GM19239 (cell line): ENCODE results near the gene ATG3.
"Not testable (repeated sequence)": the region's sequence is repeated elsewhere in the genome, so short reads cannot be mapped to it uniquely, and the experiment has no call there.

Experiments used
- DNase-seq: peaks from one replicate; pipeline ENCODE4 v3.0.0; 2011; ENCODE audit warnings: low spot score; ENCODE audit not compliant: insufficient read length
- FAIRE-seq: peaks from 2 replicates; lab custom pipeline; 2011; peaks lifted over from hg19 to GRCh38; lab: Jason Lieb, UNC

ATG3 gene

GRCh38 chr3:112504123-112504522 is 57.6 kb downstream of the ATG3 start:
- FAIRE-seq: peak; percentile 84

DNA sequence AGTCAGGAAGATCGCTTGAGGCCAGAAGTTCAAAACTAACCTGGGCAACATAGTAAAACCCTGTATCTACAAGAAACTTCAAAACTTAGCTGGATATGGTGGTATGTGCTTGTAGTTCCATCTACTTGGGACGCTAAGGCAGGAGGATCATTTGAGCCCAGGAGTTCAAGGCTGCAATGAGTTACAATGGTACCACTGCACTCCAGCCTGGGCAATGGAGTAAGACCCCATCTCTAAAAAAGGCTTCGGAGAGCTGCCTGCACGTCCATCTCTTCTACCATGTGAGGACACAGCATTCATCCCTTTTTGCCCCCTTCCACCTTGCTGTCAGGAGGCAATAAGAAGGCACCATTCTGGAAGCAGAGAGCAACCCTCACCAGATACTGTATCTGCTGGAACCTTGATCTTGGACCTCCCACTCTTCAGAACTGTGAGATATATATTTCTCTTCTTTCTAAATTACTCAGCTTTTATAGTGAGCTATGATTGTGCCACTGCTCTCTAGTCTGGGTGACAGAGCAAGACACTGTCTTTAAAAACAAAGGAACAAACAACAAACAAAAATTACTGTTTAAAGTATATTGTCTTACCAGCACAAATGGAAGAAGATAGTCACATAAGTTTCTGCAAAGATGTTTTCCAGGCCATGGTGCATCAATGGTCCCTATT is 58.3 kb downstream of the ATG3 start:
- DNase-seq (no peak), FAIRE-seq (peak; percentile 74)

More at GRCh38 chr3:112504123-112504522, 57.6 kb downstream of the ATG3 start:
- no peak for DNase-seq

- FAIRE-seq (no peak), DNase-seq (no peak)
Observed at GRCh38 chr3:112500621-112501020, 61.1 kb downstream of the ATG3 start.

DNA sequence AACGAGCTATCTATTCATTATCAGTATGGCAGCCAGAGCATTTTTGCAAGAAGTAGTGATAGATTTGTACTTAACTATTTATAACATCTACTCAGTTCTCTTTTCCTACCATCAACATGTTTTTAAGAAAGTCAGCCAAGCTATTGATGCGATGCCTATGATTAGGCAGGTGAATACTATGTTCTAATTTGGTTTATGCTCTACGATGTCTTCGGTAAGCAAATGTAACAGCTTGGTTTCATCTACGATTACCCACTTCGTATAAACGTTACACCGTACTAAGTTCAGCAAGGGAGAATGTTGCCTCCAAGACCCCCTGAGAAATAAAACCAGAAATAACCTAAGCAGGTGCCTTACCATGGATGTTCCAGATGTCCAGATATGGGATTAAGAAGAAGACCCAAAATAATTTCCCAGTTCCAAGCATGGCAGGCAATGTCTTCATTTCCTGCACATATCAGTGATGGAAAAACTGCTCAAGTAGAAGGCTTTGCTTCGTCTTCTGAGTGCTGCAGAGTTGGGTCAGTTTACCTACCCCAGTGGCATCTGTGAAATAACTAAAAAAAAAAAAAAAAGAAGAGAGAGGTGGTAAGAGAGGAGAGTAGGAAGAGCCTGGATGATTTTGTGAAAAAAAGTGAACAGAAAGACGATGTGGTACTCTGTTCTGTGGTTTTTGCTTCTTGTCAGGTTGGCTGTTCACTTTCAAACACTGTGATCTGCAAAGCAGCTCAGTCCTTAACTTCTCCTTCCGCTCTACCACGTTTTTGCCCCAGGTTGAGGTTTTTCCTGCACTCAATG is 62.6 kb downstream of the ATG3 start, which contains the start of gene BTLA:
Gene BTLA, minus strand, starts transcription at position 559 of the 798 bp plus-strand sequence. Its CDS starts 114 bp downstream, at position 445.
- FAIRE-seq (peak; percentile 97), DNase-seq (no peak)

DNA sequence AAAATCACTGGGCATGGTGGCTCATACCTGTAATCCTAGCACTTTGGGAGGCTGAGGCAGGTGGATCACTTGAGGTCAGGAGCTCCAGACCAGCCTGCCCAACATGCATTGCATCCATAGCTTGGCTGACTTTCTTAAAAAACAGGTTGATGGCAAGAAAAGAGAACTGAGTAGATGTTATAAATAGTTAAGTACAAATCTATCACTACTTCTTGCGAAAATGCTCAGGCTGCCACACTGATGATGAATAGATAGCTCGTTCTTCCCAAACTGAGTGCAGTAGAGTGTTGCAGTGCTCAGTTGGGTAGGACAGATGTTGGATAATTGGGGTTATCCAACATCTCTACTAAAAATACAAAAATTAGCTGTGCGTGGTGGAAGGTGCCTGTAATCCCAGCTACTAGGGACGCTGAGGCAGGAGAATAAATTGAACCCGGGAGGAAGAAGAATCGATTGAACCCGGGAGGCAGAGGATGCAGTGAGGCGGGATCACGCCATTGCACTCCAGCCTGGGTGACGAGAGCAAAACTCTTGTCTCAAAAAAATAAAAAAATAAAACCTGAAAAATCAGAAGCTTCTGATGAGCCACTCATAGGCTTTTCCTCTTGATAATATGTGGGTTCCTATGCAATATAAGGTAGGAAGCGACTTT is 63.7 kb downstream of the ATG3 start:
- no peak for DNase-seq
- no peak for FAIRE-seq

GRCh38 chr3:112496366-112497067 is 65.2 kb downstream of the ATG3 start:
- FAIRE-seq: peak; percentile 94
- no peak for DNase-seq

DNA sequence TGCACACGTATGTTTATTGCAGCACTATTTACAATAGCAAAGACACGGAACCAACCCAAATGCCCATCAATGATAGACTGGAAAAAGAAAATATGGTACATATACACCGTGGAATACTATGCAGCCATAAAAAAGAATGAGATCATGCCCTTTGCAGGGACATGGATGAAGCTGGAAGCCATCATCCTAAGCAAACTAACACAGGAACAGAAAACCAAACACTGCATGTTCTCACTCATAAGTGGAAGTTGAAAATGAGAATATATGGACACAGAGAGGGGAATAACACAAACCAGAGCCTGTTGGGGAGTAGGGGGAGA is 67.4 kb downstream of the ATG3 start:
- FAIRE-seq, DNase-seq: not testable (repeated sequence)

GRCh38 chr3:112492124-112492523 is 69.6 kb downstream of the ATG3 start:
- FAIRE-seq: peak; percentile 90
- DNase-seq: no peak

DNA sequence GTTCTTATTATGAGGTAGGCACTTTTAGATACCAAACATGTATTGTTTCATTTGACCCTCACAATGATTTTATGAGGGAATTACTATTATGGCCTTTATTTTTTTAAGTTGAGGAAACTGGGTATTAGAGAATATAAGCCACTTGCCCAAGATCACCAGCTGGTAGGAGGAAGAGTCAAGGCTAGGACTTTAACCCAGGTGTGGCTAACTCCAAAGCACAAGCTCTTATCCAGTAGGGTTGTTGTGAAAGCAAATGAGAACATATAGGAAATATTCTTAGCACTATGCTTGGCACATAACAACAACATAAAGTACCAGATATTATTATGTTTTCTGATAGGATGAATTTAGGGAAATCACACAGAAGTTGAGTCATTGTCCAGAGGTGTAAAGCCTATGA is 70.4 kb downstream of the ATG3 start:
- FAIRE-seq (peak; percentile 78), DNase-seq (no peak)

DNA sequence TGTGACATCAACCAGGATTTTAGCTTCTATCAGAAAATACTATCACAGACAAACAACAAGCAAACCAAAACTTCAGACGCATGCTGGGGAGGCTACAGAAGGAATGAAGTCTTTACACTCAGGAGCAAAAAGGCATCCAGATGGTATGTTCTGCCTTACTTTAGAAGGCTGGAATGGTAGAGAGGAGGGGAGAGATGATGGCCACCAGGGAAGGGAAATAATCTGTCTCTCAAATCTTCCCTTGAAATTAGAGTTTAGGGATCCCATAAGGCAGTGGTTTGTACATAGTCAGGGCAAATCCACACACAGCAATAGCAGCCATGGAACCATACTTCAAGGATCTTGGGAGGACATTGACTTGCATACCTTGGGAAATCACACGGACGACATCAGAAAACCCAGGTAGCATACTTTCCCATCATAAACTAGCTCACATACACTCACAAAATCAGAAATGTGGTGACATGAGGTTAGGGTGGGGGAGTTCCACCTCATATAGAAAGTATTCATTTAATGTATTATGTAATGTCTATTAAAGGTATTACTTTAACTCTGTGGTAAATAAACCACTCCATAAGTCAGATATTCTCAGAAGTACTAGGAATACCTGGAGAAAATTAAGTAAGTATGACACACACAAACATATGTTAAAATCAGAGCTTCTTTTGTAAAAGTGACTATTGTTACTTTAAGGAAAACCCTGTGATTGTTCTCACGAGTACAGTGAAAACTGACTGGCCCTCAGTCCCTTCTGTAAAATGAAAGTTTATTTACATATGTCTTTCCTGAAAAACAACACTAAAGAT is 71.9 kb downstream of the ATG3 start:
- peak; percentile 87 for FAIRE-seq
- DNase-seq: no peak

DNA sequence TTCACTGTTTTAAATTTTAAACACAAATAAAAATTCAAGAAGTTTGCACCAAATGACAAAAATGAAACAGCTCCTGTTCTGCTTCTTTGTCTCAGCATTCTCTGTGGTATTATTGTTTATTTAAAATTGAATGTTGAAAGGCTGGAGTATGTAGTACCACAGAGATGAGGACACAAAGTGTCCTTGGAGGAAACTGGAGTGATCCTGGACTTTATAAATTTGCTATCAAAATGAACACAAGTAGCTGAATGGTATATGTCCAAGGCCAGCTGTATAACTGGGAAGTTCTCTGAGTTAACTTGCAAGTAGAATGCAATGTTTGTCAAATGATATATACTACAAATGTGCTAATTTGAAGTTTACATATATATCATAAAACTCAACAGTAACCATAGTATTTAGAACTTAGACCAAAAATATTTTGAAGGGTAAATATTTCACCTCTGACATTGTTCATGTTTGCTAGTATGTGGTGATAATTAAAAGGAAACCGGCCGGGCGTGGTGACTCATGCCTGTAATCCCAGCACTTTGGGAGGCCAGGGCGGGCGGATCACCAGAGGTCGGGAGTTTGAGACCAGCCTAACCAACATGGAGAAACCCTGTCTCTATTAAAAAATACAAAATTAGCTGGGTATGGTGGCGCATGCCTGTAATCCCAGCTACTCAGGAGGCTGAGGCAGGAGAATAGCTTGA is 74.8 kb downstream of the ATG3 start:
- no peak for DNase-seq
- peak; percentile 55 for FAIRE-seq

DNA sequence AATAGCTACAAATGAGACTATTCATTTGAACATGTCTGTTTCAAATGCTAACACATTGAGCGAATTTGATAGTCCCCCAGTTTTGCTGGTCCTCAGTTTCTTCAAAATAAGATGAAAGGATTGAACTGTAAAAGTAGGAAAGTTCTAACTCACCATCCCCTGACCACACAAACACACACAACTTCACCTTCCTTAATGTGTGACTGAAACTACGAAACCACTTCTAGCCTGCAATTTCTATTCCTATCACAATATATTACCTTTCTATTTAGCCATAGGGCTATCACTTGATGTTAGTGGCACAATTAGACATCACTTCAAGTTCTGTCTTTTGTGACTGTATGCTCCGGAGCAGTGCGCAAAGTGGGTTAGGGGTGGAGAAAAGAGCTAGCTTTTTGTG is 77.4 kb downstream of the ATG3 start:
- DNase-seq (no peak), FAIRE-seq (peak; percentile 73)

DNA sequence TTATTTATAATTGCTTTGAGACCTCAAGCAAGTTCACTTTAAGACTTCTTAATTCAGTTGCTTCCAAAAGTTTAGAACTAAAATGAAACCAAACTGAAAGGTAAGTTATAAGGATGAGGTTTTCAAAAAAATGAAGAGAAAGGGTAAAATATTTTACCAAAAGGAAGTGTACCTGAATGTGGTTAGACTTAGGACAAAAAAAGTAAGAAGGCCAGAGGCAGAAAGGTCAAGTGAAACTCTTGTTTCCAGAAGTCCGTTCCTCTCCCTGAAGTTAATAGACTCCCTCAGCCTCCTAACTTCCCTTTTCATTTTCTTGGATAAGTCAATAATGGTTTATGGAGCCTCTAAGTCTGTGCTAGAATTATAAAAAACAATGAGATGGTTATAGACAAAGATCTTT is 79.1 kb downstream of the ATG3 start:
- FAIRE-seq: peak; percentile 87
- no peak for DNase-seq
